ENCODE data around the gene FKBP2. TPM values are rescaled to one million over a fixed set of nuclear protein-coding genes. Genes with fewer than 3 reads are reported as not detected.

FKBP2 gene
- total and polyA plus RNA-seq, 2 of the 13 experiments (the other 11 are each of a cell fraction or from before 2014, with no cell fraction given), result 30.1 to 53.3 TPM

Other genes starting within 250 kb of the FKBP2 start
- 0.02 TPM in 1 of 2 replicates, not detected in the other for gene FLRT1, start 205.2 kb upstream of the FKBP2 start, total RNA-seq (2016; rRNA removed; fragmentation: Illumina TruSeq; extraction: Trizol)
- gene FLRT1, start 205.2 kb upstream of the FKBP2 start, polyA plus RNA-seq (2011; rRNA removed), result 0.08 TPM in 2 replicates
- 34.5 and 39.6 TPM in 2 replicates for gene MACROD1, start 75.0 kb upstream of the FKBP2 start, total RNA-seq (2016; rRNA removed; fragmentation: Illumina TruSeq; extraction: Trizol)
- 23.1 and 33.3 TPM in 2 replicates for gene MACROD1, start 75.0 kb upstream of the FKBP2 start, polyA plus RNA-seq (2011; rRNA removed)
- gene STIP1, start 54.9 kb upstream of the FKBP2 start, total RNA-seq (2016; rRNA removed; fragmentation: Illumina TruSeq; extraction: Trizol), result 217 and 245 TPM in 2 replicates
- gene STIP1, start 54.9 kb upstream of the FKBP2 start, polyA plus RNA-seq (2011; rRNA removed), result 81.1 and 83.3 TPM in 2 replicates
- gene FERMT3, start 34.4 kb upstream of the FKBP2 start, total RNA-seq (2016; rRNA removed; fragmentation: Illumina TruSeq; extraction: Trizol), result not detected in 2 replicates
- 0.16 and 0.29 TPM in 2 replicates for gene FERMT3, start 34.4 kb upstream of the FKBP2 start, polyA plus RNA-seq (2011; rRNA removed)
- gene TRPT1, start 14.9 kb upstream of the FKBP2 start, total RNA-seq (2016; rRNA removed; fragmentation: Illumina TruSeq; extraction: Trizol), result 21.0 and 24.8 TPM in 2 replicates
- gene TRPT1, start 14.9 kb upstream of the FKBP2 start, polyA plus RNA-seq (2011; rRNA removed), result 40.7 and 45.1 TPM in 2 replicates
- gene NUDT22, start 14.8 kb upstream of the FKBP2 start, total RNA-seq (2016; rRNA removed; fragmentation: Illumina TruSeq; extraction: Trizol), result 38.5 and 39.8 TPM in 2 replicates
- gene NUDT22, start 14.8 kb upstream of the FKBP2 start, polyA plus RNA-seq (2011; rRNA removed), result 33.5 and 38.6 TPM in 2 replicates
- gene DNAJC4, start 10.5 kb upstream of the FKBP2 start, total RNA-seq (2016; rRNA removed; fragmentation: Illumina TruSeq; extraction: Trizol), result 7.1 and 10.3 TPM in 2 replicates
- 60.8 and 70.9 TPM in 2 replicates for gene DNAJC4, start 10.5 kb upstream of the FKBP2 start, polyA plus RNA-seq (2011; rRNA removed)
- 10.1 and 11.3 TPM in 2 replicates for gene VEGFB, start 6.5 kb upstream of the FKBP2 start, total RNA-seq (2016; rRNA removed; fragmentation: Illumina TruSeq; extraction: Trizol)
- 9.0 and 10.8 TPM in 2 replicates for gene VEGFB, start 6.5 kb upstream of the FKBP2 start, polyA plus RNA-seq (2011; rRNA removed)
- gene PPP1R14B, start 5.8 kb downstream of the FKBP2 start, total RNA-seq (2016; rRNA removed; fragmentation: Illumina TruSeq; extraction: Trizol), result 120 and 148 TPM in 2 replicates
- gene PPP1R14B, start 5.8 kb downstream of the FKBP2 start, polyA plus RNA-seq (2011; rRNA removed), result 110 and 111 TPM in 2 replicates
- gene PLCB3, start 10.4 kb downstream of the FKBP2 start, total RNA-seq (2016; rRNA removed; fragmentation: Illumina TruSeq; extraction: Trizol), result 11.0 and 13.8 TPM in 2 replicates
- 7.5 and 9.0 TPM in 2 replicates for gene PLCB3, start 10.4 kb downstream of the FKBP2 start, polyA plus RNA-seq (2011; rRNA removed)
- 28.5 and 33.0 TPM in 2 replicates for gene BAD, start 43.6 kb downstream of the FKBP2 start, total RNA-seq (2016; rRNA removed; fragmentation: Illumina TruSeq; extraction: Trizol)
- 17.9 and 21.2 TPM in 2 replicates for gene BAD, start 43.6 kb downstream of the FKBP2 start, polyA plus RNA-seq (2011; rRNA removed)
- gene GPR137, start 44.8 kb downstream of the FKBP2 start, total RNA-seq (2016; rRNA removed; fragmentation: Illumina TruSeq; extraction: Trizol), result 10.3 and 13.2 TPM in 2 replicates
- gene GPR137, start 44.8 kb downstream of the FKBP2 start, polyA plus RNA-seq (2011; rRNA removed), result 8.5 and 10.4 TPM in 2 replicates
- not detected in 2 replicates for gene KCNK4, start 50.2 kb downstream of the FKBP2 start, total RNA-seq (2016; rRNA removed; fragmentation: Illumina TruSeq; extraction: Trizol)
- gene KCNK4, start 50.2 kb downstream of the FKBP2 start, polyA plus RNA-seq (2011; rRNA removed), result not detected in 2 replicates
- gene CATSPERZ, start 59.3 kb downstream of the FKBP2 start, total RNA-seq (2016; rRNA removed; fragmentation: Illumina TruSeq; extraction: Trizol), result 0.22 and 0.73 TPM in 2 replicates
- gene CATSPERZ, start 59.3 kb downstream of the FKBP2 start, polyA plus RNA-seq (2011; rRNA removed), result 0.16 and 0.48 TPM in 2 replicates
- gene ESRRA, start 64.4 kb downstream of the FKBP2 start, total RNA-seq (2016; rRNA removed; fragmentation: Illumina TruSeq; extraction: Trizol), result 28.3 and 36.3 TPM in 2 replicates
- gene ESRRA, start 64.4 kb downstream of the FKBP2 start, polyA plus RNA-seq (2011; rRNA removed), result 18.1 and 24.3 TPM in 2 replicates
- gene TRMT112, start 76.5 kb downstream of the FKBP2 start, total RNA-seq (2016; rRNA removed; fragmentation: Illumina TruSeq; extraction: Trizol), result 409 and 492 TPM in 2 replicates
- 151 and 186 TPM in 2 replicates for gene TRMT112, start 76.5 kb downstream of the FKBP2 start, polyA plus RNA-seq (2011; rRNA removed)
- gene PRDX5, start 77.0 kb downstream of the FKBP2 start, total RNA-seq (2016; rRNA removed; fragmentation: Illumina TruSeq; extraction: Trizol), result 215 and 266 TPM in 2 replicates
- gene PRDX5, start 77.0 kb downstream of the FKBP2 start, polyA plus RNA-seq (2011; rRNA removed), result 288 and 311 TPM in 2 replicates
- gene CCDC88B, start 99.1 kb downstream of the FKBP2 start, total RNA-seq (2016; rRNA removed; fragmentation: Illumina TruSeq; extraction: Trizol), result 4.8 and 5.2 TPM in 2 replicates
- gene CCDC88B, start 99.1 kb downstream of the FKBP2 start, polyA plus RNA-seq (2011; rRNA removed), result 3.6 and 5.2 TPM in 2 replicates
- 8.9 and 14.2 TPM in 2 replicates for gene RPS6KA4, start 118.1 kb downstream of the FKBP2 start, total RNA-seq (2016; rRNA removed; fragmentation: Illumina TruSeq; extraction: Trizol)
- 8.9 and 12.2 TPM in 2 replicates for gene RPS6KA4, start 118.1 kb downstream of the FKBP2 start, polyA plus RNA-seq (2011; rRNA removed)

All from HepG2 (cell line).